RPMI7951 (cell line): ENCODE results near the gene SLC66A3. TPM values are rescaled to one million over a fixed set of nuclear protein-coding genes. Genes with fewer than 3 reads are reported as not detected.
"Not testable (repeated sequence)": the region's sequence is repeated elsewhere in the genome, so short reads cannot be mapped to it uniquely, and the experiment has no call there.

Experiments used
- DNase-seq: peaks from one replicate; pipeline ENCODE4 v3.0.0-alpha.2; 2012; ENCODE audit warnings: low read depth
- total RNA-seq: library from RNA; depleted of rRNA; stranded (reverse); fragments of >200 nt; shearing (Covaris generic); gene quantifications from 2 replicates; pipeline ENCODE4 v1.2.3, GENCODE V29; 2014

The SLC66A3 gene
- total RNA-seq, 1 experiment from 2014 or later, result 34.5 TPM

GRCh38 chr2:11163439-11164317 is 8.4 kb downstream of the SLC66A3 start:
- no peak for DNase-seq

GRCh38 chr2:11165046-11165445 is 9.8 kb downstream of the SLC66A3 start:
- DNase-seq, result not testable (repeated sequence)

GRCh38 chr2:11166476-11166875 is 11.2 kb downstream of the SLC66A3 start:
- DNase-seq, result no peak

GRCh38 chr2:11168488-11168887 is 13.2 kb downstream of the SLC66A3 start:
- DNase-seq, result no peak

DNA sequence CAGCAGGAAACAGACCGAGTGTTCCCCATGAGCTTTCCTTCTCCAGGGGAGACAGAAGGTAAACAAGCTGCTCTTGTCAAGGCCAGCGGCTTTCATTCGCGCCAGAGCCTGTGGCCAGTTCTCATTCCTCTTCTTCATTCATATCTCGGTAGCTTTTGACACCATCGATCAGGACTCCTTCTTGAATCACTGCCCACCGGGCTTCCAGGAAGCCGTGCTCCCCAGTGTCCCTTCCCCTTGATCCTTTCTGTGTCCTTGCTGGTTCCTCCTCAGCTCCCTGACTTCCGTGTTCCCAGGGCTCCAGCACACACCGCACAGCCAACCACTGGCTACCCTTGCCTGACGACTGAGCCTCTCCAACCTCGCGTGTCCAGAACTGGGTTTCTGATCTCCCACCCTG is 14.1 kb downstream of the SLC66A3 start:
- peak; percentile 17 for DNase-seq

- DNase-seq, result no peak
Observed at GRCh38 chr2:11174222-11174621, 19.0 kb downstream of the SLC66A3 start.

DNA sequence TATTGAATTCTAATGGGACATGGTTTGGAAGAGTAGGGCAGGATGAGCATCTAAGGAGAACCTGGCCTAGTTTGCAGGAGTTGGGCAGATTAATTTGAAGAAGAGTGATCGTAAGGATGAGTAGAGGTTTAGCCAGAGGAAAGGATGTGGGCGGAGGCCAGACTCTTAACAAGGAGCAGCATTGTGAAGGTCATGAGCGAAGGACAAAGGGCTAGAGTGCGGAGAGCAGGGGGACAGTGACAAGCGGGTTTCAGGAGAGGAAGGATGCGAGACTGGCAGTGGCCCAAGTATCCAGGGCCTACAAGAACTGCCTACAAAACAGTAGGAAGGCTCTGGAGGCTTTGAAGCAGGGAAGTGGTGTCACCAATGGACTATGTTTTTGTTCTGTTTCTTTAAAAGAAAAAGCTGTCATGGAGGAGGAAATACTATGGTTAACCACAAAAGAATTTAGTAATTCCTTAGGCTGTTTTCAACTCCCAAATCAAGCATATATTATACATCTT is 20.1 kb downstream of the SLC66A3 start:
- DNase-seq, result peak; percentile 83

DNA sequence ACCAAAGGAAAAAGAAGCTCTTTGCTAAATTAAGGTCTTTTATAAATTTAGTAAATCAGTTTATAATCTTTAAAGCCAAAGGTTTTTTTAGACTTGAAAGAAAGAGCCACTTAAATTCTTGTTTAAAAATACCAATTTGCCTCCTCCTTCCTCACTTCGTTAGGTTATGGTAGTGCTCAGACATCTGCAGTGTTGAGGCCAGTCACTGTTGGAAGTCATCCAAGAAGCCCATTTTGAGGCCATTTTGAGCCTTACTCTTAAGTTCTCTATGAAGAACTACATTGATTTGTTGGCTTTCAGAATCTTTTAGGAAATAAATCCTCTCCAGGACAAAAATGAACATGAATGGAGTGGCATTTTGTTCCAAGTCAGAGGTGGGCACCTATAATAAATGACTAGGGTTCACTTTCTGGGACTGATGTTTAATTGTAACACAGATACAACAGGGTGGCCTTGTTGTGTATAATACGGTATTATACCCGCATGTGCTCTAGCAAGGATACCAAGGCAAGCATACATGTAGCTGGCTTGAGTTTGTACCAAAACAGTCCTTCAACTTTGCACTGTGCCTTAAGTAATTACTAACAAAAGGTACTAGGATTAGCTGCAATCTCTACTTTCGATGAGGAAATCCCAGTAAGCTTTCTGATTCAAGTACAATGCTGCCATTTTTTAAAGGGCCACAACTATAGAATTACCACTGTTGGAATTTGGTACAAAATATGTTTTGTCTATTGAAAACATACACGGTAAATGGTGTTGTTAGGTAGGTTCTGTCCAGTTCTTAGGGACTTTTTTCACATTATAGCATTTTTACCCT is 22.8 kb downstream of the SLC66A3 start:
- peak; percentile 46 for DNase-seq

GRCh38 chr2:11179196-11179595 is 23.9 kb downstream of the SLC66A3 start:
- DNase-seq, result no peak

DNA sequence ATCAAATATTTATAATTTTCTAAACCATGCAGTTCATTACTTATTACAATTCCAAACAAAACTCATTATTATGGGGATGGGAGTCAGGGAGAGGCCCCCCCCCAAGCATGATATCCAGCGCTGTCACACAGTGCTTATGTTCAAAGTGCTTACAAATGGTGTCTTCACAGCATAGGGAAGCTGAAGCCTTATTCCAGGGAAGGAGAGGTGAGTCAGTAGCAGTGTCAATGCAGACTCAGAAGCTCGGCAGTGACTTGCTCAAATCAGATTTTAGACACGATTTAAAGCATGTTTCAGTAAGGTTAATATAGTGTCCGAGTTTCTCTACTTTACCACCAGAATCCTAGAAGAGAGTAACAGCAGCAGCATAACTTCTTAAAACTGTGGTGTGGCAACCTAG is 24.6 kb downstream of the SLC66A3 start:
- no peak for DNase-seq

GRCh38 chr2:11180653-11181052 is 25.4 kb downstream of the SLC66A3 start:
- no peak for DNase-seq

- no peak for DNase-seq
Observed at GRCh38 chr2:11182951-11183350, 27.7 kb downstream of the SLC66A3 start.

GRCh38 chr2:11186145-11186544 is 30.9 kb downstream of the SLC66A3 start:
- no peak for DNase-seq

DNA sequence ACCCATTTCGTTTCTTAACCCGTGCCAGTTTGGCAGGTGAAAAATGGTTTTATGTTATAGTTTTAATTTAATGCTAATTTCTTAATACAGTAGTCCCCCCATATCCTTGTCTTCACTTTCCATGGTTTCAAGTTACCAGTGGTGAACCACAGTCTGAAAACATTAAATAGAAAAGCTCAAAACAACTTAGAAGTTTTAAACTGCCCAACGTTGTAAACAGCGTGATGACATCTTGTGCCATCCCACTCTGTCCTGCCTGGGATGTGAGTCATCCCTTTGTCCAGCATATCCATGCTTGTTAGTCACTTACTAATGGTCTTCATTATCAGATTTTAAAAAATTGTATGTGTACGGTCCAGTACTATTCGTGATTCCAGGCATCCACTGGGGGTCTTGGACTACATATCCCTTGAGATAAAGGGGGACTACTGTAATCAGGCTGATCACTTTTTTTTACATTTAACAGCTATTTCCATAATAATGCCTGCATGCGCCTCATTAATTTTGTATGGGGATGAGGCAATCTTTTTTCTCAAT is 31.9 kb downstream of the SLC66A3 start:
- peak; percentile 76 for DNase-seq

DNA sequence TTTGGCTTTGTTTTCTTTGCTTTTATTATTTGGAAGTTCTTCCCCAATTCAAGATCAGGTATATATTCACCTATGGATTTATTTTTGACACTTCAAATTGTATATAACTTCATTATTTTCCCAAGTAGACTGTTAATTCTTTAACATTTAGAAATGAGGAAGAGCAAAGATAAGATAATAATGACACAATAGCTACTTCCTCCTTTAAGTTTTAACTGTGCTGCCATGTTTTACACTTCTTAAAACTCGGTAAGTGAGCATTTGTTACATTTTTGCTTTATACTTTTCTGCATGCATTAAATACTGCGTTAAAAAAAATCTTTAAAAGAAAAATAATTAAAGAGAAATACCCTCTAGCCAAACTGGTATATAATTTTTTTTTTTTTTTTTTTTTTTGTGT is 32.5 kb downstream of the SLC66A3 start:
- no peak for DNase-seq

GRCh38 chr2:11196246-11196645 is 41.0 kb downstream of the SLC66A3 start:
- DNase-seq, result no peak

DNA sequence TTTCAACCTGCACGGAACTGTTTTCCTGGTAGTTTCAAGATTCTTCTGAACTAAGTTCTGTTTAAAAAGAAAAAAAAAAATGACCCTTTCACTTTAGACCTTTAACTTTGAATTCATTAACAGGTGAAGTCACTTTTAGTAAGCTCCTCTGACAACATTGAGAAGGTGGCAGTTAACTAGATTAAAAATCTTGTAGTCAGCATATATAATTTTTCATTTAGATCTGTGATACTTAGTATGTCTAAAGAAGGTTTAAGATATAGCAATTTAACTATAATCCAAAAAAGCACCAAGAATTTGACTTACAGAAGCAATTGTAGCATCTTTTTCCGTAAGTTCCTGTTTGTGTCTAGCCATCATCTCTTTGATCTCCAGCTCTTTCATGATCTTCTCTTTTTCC is 45.4 kb downstream of the SLC66A3 start:
- no peak for DNase-seq

DNA sequence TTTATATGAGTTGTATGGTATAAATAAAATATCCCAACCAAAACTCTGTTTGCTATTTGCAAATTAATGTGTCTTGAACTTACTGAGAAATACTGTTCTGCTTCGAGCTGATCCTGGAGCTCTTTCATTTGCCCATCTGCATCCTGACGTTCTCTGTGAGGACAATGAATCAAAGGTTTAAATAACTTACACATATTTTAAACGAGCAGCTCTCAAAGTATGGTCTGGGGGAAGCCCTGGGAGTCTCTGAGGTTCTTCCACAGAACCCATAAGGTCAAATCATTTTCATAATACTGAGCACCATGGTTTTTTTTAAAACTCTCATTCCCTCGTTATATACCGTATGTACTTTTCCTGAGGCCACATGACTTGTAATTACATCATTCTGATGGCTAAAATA is 46.7 kb downstream of the SLC66A3 start:
- DNase-seq, result no peak

DNA sequence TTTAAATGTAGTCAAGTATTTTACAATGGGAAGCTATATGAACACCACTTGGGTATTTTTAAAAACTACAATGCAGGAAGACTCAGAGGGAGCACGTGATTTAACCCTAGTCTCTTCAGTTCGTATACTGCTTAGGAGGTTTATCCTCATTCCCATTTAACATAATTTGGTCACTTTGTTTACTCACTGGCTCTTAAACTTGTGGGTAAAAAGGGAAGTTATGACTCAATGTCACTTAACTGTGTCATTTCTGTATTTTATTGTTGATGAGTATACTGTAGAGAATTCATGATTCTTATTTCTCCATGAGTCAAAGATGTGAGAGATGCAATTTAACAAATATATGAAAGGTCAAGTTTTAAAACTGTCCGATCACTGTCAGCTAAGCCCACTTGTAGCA is 48.2 kb downstream of the SLC66A3 start:
- peak; percentile 65 for DNase-seq

DNA sequence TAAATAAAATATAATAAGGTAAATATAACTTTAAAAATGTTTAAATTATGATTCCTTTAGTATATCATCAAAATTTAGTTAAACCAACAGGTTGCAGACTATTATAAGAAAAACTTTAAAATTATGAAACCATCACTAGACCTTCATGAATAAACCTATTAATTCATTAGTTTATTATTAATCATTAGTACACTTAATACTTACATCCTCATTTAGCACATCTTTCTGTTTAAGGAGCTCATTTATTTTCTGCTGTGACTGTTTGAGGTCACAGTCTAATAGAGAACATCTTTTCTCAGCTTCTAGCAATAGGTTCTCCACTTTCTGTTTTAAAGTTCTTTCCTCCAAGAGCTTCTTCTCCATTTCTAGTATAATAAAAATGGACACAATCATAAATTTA is 52.8 kb downstream of the SLC66A3 start:
- no peak for DNase-seq

DNA sequence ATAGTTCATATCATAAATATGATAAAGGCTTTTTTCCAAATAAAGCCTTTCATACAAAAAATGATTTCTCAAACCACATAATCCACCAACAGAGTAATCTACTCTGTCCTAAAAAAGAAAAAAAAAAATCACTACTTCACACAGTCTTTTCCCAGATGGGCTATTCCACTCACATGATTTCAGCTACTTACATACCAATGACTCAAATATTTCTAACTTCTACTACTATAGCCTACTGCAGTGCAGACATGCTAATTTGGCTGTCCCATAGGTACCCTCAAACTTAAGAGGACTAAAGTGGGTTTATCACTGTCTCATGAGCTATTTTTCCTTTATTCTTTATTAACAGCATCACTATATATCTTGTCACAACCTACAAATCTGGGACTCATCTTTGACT is 57.4 kb downstream of the SLC66A3 start:
- no peak for DNase-seq

DNA sequence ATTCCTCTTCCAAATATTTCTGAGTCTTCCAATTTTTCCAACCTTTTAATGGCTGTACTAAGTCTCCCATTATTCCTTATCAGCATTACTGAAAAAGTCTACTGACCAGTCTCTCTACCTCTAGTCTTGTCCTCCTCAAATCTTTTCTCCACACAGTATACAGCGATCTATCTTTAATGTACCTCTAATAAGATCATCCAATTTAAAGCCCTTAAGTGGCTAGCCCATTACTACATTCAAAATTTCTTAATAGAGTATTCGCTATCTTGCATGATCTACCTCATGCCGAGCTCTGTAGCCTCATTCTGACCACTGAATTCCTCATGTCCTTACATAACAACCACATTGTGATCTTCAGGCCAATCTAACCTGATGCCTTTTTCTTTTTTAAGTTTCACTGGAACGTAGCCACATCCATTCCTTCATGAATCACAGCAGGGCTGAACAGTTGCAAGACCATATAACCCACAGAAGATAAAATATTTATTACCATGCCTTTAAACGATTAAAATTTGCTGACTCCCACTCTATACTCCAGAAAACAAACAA is 57.9 kb downstream of the SLC66A3 start:
- peak; percentile 67 for DNase-seq
